Prostate gland (tissue), 2 donors: ENCODE results near the gene SP8.

ENCODE experiments used
- POLR2A ChIP-seq: fragments of 450-650 bp; IDR thresholded peaks from one replicate; pipeline ENCODE4 v1.6.1; 2016; ENCODE audit warnings: antibody characterized with exemption, mild to moderate bottlenecking
- POLR2AphosphoS5 ChIP-seq: sonication (generic); formaldehyde crosslinking; IDR thresholded peaks from one replicate; pipeline ENCODE4 v1.6.1; 2017; ENCODE audit warnings: antibody characterized with exemption
- TF ChIP-seq, protein P1 (sequence below), 4 experiments: fragments of 200-600 bp in 2 of 4; fragments of 450-650 bp in 2 of 4; sonication (generic) in 2 of 4; IDR thresholded peaks; 1 replicate in 3 of 4; 2 replicates in 1 of 4; pipeline ENCODE4 v1.5.1; 2016 to 2019; ENCODE audit warnings: antibody characterized with exemption in 4 of 4, mild to moderate bottlenecking in 2 of 4, moderate library complexity in 2 of 4

DNA sequence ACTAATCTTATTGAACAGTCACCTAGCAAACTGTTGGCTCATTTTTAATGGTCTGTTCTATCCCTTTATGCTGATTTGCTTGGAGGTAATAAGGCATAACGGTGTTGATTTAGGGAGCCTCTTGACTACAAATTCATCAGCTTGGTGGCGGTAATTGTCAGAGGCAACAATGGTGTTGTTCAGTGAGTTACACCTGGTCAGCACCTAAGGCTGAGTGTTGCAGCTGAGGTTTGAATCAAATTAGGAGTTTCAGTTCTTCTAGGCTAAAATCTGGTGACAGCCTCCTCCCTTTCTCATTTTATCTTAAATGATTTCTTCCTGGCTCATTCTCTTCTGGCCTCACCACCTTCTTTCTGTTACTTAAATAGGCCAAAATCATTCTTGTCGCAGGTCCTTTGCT is 42.3 kb upstream of the SP8 start:
- TF ChIP-seq POLR2A: no peak
- TF ChIP-seq, protein P1, sequence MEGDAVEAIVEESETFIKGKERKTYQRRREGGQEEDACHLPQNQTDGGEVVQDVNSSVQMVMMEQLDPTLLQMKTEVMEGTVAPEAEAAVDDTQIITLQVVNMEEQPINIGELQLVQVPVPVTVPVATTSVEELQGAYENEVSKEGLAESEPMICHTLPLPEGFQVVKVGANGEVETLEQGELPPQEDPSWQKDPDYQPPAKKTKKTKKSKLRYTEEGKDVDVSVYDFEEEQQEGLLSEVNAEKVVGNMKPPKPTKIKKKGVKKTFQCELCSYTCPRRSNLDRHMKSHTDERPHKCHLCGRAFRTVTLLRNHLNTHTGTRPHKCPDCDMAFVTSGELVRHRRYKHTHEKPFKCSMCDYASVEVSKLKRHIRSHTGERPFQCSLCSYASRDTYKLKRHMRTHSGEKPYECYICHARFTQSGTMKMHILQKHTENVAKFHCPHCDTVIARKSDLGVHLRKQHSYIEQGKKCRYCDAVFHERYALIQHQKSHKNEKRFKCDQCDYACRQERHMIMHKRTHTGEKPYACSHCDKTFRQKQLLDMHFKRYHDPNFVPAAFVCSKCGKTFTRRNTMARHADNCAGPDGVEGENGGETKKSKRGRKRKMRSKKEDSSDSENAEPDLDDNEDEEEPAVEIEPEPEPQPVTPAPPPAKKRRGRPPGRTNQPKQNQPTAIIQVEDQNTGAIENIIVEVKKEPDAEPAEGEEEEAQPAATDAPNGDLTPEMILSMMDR (IDR thresholded peaks at IDR 0.05): no peak
- TF ChIP-seq POLR2AphosphoS5: no peak
